NOMO-1 (cell line): ENCODE data around the gene RTP3.
"Not testable (repeated sequence)": the region's sequence is repeated elsewhere in the genome, so short reads cannot be mapped to it uniquely, and the experiment has no call there.

Source experiments
- DNase-seq, 2 experiments: peaks; one replicate each; lab custom pipeline; 2025; ENCODE audit not compliant: unreplicated experiment in 2 of 2; lab: John Stamatoyannopoulos, UW

The RTP3 gene

DNA sequence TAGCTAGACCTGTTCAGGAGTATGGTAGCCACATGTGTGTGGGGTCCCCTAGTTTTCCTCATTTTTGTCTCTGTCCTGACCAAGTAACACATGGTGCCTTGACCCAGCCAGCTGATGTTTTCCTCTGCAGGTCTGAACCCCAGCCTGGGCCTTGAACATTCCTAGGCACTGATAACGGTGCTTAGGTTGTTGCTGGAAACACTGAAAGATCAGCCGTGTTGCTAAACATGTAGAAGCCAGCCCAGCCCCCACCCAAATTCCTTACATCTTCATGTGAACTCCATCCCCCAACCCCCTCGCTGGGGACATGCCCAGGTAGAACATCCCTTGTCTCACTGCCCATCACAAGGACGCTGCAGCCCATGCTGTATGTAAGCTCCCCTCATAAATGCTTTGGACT lies 18.7 kb downstream of the RTP3 start:
- DNase-seq: no peak

GRCh38 chr3:46517016-46517783 lies 19.4 kb downstream of the RTP3 start:
- no peak for DNase-seq

DNA sequence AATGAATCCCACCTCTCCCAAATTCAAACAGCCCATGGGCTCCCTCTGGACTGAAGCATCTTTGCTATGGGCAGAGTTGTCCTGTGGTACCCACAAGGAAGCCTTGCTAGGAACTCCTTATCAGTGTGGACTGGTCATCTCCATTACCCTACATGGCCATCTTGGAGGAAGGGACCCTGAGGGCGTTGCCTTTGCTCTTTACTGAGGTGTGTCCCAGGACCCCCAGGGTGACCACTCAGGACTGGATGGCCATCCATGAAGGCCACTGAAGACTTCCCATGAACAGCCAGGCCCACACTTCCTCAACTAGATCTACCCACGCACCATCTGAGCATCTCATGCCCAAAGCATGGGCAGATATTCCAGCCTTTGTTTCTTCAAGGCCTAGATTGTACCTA lies 20.0 kb downstream of the RTP3 start:
- DNase-seq: no peak

- DNase-seq: no peak
Observed at GRCh38 chr3:46519952-46520351, 22.2 kb downstream of the RTP3 start.

- DNase-seq: no peak
Observed at GRCh38 chr3:46520531-46520930, 22.8 kb downstream of the RTP3 start.

- DNase-seq: no peak
Observed at GRCh38 chr3:46521096-46521495, 23.3 kb downstream of the RTP3 start.

GRCh38 chr3:46522201-46522600 lies 24.4 kb downstream of the RTP3 start:
- DNase-seq: not testable (repeated sequence)

DNA sequence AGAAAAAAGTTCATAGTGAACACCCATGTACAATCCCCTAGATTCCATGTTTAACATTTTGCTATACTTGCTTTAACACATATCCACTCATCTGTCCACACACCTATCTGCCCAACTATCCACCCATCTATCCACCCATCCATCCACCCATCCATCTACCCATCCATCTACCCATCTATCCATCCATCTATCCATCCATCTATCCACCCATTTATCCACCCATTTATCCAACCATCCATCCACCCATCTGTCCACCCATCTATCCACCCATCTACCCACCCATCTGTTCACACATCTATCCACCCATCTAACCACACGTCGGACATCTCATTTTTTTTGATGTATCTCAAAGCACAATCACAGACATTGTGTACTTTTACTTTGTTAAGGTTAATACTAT lies 25.8 kb downstream of the RTP3 start:
- DNase-seq: no peak

DNA sequence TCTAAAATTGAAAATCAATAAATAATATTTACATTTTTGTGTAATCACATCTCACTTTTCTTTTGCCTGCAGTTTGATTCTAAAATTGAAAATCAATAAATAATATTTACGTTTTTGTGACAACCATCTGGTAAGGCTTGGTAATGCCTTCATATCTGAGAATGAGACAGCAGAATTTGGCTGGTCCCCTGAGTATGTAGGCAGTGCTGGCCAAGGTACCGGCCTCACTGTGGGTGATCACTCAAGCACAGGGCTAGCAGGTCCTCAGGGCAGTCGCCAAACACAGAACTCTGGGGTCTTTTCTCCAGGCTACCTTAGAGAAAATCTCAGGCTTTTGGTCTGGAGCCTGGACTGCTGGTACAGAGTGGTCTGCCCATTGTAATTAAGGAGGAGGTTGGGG lies 26.2 kb downstream of the RTP3 start:
- DNase-seq: no peak

DNA sequence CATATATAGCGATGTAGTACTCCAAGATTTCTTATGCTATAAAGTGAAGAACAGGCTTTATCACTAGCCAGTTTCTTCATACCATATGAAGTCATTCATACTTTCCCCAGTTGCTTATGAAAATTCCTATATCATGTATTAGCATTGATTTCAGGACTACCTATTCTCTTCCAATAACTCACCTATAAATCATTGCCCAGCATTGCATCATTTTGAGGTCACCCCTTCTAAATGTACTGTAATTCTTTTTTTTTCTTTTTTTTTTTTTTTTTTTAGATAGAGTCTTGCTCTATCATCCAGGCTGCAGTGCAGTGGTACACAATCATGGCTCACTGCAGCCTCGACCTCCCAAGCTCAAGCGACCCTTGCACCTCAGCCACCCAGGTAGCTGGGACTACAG lies 27.1 kb downstream of the RTP3 start:
- no peak for DNase-seq

DNA sequence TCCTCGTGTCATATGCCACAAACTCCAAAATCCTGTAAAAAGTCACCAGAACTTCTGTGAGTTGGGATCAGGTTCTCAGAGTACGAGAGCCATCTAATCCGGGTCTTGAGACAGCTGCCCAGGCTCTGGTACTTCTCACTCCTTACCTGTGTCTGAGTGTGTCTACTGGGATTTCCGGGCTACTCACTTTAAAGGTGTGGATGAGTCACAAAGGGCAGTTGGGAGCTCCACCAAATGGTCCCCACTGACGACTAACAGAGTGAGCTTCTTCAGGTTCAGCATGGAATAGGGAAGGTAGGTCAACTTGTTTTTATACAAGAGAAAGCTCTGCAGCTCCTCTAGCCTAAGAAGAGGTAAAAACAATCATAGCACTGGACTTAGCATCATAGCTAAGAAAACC lies 29.5 kb downstream of the RTP3 start:
- no peak for DNase-seq

- DNase-seq: no peak
Observed at GRCh38 chr3:46533091-46533490, 35.3 kb downstream of the RTP3 start.

GRCh38 chr3:46535746-46536145 lies 38.0 kb downstream of the RTP3 start:
- DNase-seq: no peak

GRCh38 chr3:46536758-46537157 lies 39.0 kb downstream of the RTP3 start:
- DNase-seq: no peak

DNA sequence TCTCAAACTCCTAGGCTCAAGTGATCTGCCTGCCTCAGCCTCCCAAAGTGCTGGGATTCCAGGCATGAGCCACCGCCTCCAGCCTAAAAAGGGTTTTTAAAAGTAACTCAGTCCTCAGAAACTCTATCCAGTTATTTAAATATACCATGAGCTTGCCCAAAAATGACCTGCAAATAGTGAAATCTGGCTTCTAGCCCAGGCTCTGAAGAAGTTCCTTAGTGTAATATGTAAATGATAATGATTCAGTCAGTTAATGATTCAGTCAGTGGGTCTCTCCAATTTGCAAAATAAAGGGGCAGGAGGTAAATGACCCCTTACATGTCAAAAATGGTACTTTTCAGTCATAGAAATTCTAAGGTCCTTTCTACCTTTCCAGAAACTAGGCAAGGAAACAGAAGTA lies 39.5 kb downstream of the RTP3 start:
- no peak for DNase-seq

DNA sequence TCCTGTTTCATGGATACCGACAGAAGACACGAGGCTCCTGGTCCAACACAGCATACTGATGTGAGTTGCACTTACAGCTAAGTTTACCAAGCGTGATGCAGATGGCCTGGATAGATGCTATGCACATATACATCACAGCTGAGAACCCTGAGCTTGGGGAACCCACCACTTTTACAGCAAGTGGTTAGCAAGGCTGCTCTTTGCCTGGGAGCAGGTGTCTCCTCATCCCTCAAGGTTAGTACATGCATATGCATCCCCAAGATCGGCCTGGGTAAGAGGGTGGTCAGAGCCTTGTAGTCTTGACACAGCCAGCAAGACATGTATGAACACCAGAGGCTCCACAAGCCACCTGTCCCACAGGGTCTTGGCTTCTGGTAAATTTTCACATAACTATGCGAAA lies 40.0 kb downstream of the RTP3 start:
- DNase-seq: no peak

DNA sequence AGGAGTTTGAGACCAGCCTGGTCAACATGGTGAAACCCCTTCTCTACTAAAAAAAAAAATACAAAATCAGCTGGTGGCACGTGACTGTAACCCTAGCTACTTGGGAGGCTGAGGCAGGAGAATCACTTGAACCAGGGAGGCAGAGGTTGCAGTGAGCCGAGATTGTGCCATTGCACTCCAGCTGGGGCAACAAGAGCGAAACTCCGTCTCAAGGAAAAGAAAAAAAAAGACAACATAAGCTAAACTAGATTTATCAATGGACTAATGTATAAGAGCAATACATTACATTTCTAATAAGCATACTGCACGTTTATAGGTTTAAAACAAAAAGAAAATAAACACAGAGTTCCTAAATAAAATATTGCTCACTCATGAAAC lies 40.6 kb downstream of the RTP3 start:
- DNase-seq: not testable (repeated sequence)

- DNase-seq: peak; percentile 66 to 93
Observed at GRCh38 chr3:46538803-46539442, 41.1 kb downstream of the RTP3 start.

DNA sequence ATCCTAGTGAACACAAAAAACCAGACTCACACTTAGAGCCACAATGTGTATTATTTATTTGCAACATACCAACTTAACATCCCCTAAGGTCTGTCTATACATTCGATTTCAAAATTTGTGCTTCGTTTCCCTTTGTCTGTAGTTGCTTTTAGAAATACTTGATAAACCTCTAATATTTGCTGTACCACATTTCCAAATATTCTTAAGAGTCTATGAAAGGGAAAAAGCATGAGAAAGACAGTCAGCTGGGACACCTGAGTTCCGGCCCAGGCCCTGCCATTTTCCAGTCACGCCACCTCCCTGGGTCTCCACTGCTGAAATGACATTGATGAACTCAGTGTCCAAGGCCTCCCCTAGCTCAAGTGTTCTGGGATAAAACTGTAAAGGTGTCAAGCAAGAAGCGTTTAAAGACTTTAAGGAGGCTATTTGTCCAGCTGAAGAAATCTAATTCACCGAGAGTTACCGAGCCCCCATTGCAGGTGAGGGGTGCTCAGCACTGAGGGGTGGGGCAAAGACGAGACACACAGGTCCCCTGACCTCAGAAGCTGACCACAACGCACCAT lies 41.7 kb downstream of the RTP3 start:
- DNase-seq: no peak

DNA sequence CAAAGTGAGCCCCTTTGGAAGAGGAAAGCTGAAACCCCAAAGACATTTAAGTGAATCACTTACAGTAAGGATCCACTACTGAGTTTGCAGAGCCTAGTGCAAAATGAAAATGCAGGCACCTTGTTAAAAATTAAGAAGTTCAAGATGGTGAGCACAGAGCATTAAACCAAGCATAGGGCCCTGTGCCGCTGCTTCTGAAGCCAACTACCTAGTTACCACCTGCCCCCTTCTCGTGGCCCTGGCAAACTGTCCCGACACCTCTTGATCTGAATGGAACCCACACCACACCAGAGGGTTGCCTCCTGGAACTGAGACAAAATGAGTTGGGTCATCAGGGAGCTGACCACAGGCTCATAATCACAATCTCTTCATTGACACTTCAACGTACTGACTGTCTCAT lies 42.8 kb downstream of the RTP3 start:
- DNase-seq: no peak

DNA sequence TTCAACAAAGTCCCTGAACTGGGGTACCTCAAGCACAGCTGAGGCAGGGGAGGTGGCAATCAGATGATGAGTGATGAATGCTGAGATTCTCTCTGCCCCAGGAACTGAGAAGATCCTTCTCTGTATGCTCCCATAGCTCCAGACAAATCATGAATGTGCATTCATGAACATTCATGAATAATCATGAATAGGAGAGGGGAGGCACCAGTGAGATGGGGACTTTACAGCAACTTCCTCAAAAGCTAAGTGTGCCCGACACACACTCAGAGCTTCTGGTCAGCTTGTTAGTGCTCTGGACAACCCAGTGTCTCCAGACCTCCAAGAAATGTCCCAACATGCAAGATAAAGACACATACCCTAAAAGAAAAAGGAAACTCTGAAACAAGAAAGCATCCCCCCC lies 44.1 kb downstream of the RTP3 start:
- DNase-seq: no peak

- DNase-seq: no peak
Observed at GRCh38 chr3:46542344-46542743, 44.6 kb downstream of the RTP3 start.
